ENCODE data around the gene BCL2L13.

DNA sequence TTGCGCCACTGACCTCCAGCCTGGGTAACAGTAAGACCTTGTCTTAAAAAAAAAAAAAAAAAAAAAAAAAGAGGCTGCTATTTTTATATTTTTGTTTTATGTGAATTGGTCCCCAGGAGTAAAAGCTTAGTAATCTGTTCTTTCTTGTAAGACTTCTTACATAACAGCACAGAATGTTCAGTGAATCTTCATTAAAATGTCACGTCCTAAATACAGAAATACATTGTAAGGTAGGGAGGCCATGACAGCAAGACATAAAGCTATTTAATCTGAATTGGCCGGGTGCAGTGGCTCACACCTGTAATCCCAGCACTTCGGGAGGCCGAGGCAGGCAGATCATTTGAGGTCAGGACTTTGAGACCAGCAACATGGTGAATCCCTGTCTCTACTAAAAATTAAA lies 71.5 kb downstream of the BCL2L13 start:
- TF ChIP-seq, protein P1, sequence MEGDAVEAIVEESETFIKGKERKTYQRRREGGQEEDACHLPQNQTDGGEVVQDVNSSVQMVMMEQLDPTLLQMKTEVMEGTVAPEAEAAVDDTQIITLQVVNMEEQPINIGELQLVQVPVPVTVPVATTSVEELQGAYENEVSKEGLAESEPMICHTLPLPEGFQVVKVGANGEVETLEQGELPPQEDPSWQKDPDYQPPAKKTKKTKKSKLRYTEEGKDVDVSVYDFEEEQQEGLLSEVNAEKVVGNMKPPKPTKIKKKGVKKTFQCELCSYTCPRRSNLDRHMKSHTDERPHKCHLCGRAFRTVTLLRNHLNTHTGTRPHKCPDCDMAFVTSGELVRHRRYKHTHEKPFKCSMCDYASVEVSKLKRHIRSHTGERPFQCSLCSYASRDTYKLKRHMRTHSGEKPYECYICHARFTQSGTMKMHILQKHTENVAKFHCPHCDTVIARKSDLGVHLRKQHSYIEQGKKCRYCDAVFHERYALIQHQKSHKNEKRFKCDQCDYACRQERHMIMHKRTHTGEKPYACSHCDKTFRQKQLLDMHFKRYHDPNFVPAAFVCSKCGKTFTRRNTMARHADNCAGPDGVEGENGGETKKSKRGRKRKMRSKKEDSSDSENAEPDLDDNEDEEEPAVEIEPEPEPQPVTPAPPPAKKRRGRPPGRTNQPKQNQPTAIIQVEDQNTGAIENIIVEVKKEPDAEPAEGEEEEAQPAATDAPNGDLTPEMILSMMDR (IDR thresholded peaks at IDR 0.05), result no peak
- no peak for TF ChIP-seq POLR2A (IDR thresholded peaks at IDR 0.05)

All from right lobe of liver (tissue), 4 donors.